Liver (tissue), 9 donors: ENCODE measurements around the gene SLC6A17. TPM values are rescaled to one million over a fixed set of nuclear protein-coding genes. Genes with fewer than 3 reads are reported as not detected.

ENCODE experiments used
- DNase-seq: peaks from one replicate; pipeline ENCODE4 v3.0.0-alpha.2; 2017; ENCODE audit warnings: low spot score
- H3K27ac ChIP-seq, 2 donors: one replicate each; pipeline ENCODE4 v1.7.0; 2013; ENCODE audit warnings: inconsistent platforms in 2 of 2, low read length in 2 of 2, control low read depth in 1 of 2, low read depth in 1 of 2, mild to moderate bottlenecking in 1 of 2
- H3K27me3 ChIP-seq, 4 donors: one replicate each; pipeline versions ENCODE4 v1.6.1 to v1.7.0; 2013; ENCODE audit warnings: low read length in 3 of 4, inconsistent platforms in 1 of 4, mild to moderate bottlenecking in 1 of 4, moderate library complexity in 1 of 4; ENCODE audit not compliant: control insufficient read depth in 4 of 4, insufficient read depth in 4 of 4
- H3K36me3 ChIP-seq, 4 donors: one replicate each; pipeline versions ENCODE4 v1.6.1 to v1.7.0; 2013; ENCODE audit warnings: low read length in 3 of 4, mild to moderate bottlenecking in 3 of 4, low read depth in 1 of 4, moderate library complexity in 1 of 4; ENCODE audit not compliant: control insufficient read depth in 4 of 4, insufficient read depth in 3 of 4
- H3K4me1 ChIP-seq, 4 donors: one replicate each; pipeline versions ENCODE4 v1.6.1 to v1.7.0; 2013; ENCODE audit warnings: low read length in 3 of 4, mild to moderate bottlenecking in 3 of 4, moderate library complexity in 1 of 4; ENCODE audit not compliant: control insufficient read depth in 4 of 4, insufficient read depth in 4 of 4
- H3K4me3 ChIP-seq, 3 donors: one replicate each; pipeline versions ENCODE4 v1.6.1 to v1.7.0; 2013; ENCODE audit warnings: low read length in 3 of 3, control low read depth in 1 of 3, low read depth in 1 of 3, mild to moderate bottlenecking in 1 of 3
- H3K9ac ChIP-seq, 2 donors: one replicate each; pipeline ENCODE4 v1.7.0; 2013; ENCODE audit warnings: low read length in 2 of 2, mild to moderate bottlenecking in 2 of 2, moderate library complexity in 2 of 2, control low read depth in 1 of 2, low read depth in 1 of 2
- H3K9me3 ChIP-seq, 4 donors: one replicate each; pipeline versions ENCODE4 v1.6.1 to v1.7.0; 2013; ENCODE audit warnings: low read length in 3 of 4; ENCODE audit not compliant: control insufficient read depth in 4 of 4
- EGR1 ChIP-seq, 2 donors: IDR thresholded peaks; 2 replicates each; pipeline ENCODE4 v1.6.1; 2016 to 2018; ENCODE audit warnings: antibody characterized with exemption in 2 of 2, low read depth in 2 of 2
- FOXA2 ChIP-seq: IDR thresholded peaks from 2 replicates; pipeline ENCODE4 v1.6.1; 2016; ENCODE audit warnings: antibody characterized with exemption
- GABPA ChIP-seq, 2 donors: IDR thresholded peaks in 1 of 2; conservative IDR thresholded peaks in 1 of 2; 2 replicates each; pipeline ENCODE4 v1.6.1; 2016; ENCODE audit warnings: antibody characterized with exemption in 2 of 2, mild to moderate bottlenecking in 1 of 2, moderate library complexity in 1 of 2
- HNF4A ChIP-seq, 2 donors: conservative IDR thresholded peaks; 2 replicates each; pipeline ENCODE4 v1.6.1; 2016; ENCODE audit warnings: antibody characterized with exemption in 2 of 2, mild to moderate bottlenecking in 2 of 2
- HNF4G ChIP-seq: IDR thresholded peaks from 2 replicates; pipeline ENCODE4 v1.6.1; 2016; ENCODE audit warnings: antibody characterized with exemption
- JUND ChIP-seq, 2 donors: IDR thresholded peaks; 2 replicates each; pipeline ENCODE4 v1.6.1; 2016; ENCODE audit warnings: antibody characterized with exemption in 2 of 2
- NR2F2 ChIP-seq: IDR thresholded peaks from 2 replicates; pipeline ENCODE4 v1.6.1; 2016; ENCODE audit warnings: antibody characterized with exemption
- RAD21 ChIP-seq, 2 donors: IDR thresholded peaks; 2 replicates each; pipeline ENCODE4 v1.6.1; 2016; ENCODE audit warnings: antibody characterized with exemption in 2 of 2, mild to moderate bottlenecking in 2 of 2
- SP1 ChIP-seq: IDR thresholded peaks from 2 replicates; pipeline ENCODE4 v1.6.1; 2018; ENCODE audit warnings: antibody characterized with exemption, mild to moderate bottlenecking
- TAF1 ChIP-seq: conservative IDR thresholded peaks from 2 replicates; pipeline ENCODE4 v1.6.1; 2016; ENCODE audit warnings: antibody characterized with exemption, mild to moderate bottlenecking
- YY1 ChIP-seq: IDR thresholded peaks from 2 replicates; pipeline ENCODE4 v1.6.1; 2016; ENCODE audit warnings: antibody characterized with exemption, mild to moderate bottlenecking
- WGBS: extraction: QIAGEN DNeasy Blood & Tissue Kit; methylation state at CpG from one replicate; pipeline ENCODE4 v1.1.7; 2013; 5-methylcytosine and 5-hydroxymethylcytosine counted together
- polyA plus RNA-seq, 2 donors: library from polyadenylated mRNA; stranded (reverse) in 1 of 2; unstranded in 1 of 2; fragments of 200-250 nt in 1 of 2; fragments of >200 nt in 1 of 2; fragmentation: Nextera tagmentation in 1 of 2; extraction: Ambion mirVana in 1 of 2; gene quantifications; one replicate each; pipeline versions ENCODE4 v1.2.1 to v1.2.3, GENCODE V29; 2013 to 2015
- total RNA-seq, 2 donors: library from RNA; depleted of rRNA; stranded (reverse); fragments of >200 nt; gene quantifications; one replicate each; pipeline ENCODE4 v1.2.3, GENCODE V29; 2014
- TF ChIP-seq, protein P1 (sequence below): IDR thresholded peaks from 2 replicates; pipeline ENCODE4 v1.6.1; 2016; ENCODE audit warnings: antibody characterized with exemption
- TF ChIP-seq, protein P2 (sequence below): IDR thresholded peaks from 2 replicates; pipeline ENCODE4 v1.6.1; 2016; ENCODE audit warnings: antibody characterized with exemption
- TF ChIP-seq, protein P3 (sequence below): IDR thresholded peaks from 2 replicates; pipeline ENCODE4 v1.6.1; 2016; ENCODE audit warnings: antibody characterized with exemption, mild to moderate bottlenecking
- TF ChIP-seq, protein P4 (sequence below): IDR thresholded peaks from 2 replicates; pipeline ENCODE4 v1.6.1; 2016; ENCODE audit warnings: antibody characterized with exemption
- donor health status: healthy.
- donor health status: healthy.
- donor health status: healthy.
- donor health status: healthy.
- donor health status: healthy.

Gene SLC6A17
- total and polyA plus RNA-seq, 4 donors = not detected

DNA sequence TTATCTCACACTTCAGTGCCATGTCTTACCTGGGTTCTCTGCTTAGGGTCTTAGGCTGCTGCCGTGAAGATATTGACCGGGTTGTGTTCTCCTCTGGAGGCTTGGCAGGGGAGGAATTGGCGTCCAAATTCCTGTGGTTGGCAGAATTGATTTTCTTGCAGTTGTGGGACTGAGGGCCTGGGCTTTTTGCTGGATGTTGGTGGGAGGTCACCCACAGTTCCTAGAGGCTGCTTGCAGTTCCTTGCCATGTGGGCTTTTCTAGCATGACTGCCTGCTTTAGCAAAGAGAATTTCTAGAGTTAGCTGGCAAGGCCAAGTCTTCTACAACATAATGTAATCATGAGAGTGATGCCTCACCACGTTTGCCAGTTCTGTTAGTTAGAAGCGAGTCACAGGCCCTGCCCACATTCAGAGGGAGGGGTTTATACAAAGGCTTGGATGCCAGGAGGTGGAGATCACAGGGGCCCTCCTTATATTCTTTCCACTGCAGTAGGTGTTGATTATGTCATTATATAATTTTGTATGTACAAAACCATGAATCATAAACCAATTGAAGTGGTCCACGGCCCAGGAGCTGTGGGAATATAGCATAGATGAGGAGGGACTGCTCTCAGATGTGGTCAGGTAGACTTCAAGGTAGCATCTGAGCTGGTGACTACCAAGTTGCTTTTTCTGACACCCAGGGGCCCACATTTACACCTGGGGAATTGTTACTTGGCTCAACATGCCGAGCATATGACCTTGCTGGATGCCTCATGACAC, 31.5 kb upstream of the SLC6A17 start:
- Histone ChIP-seq H3K9ac (no peak overlapping the region), H3K9me3 (peaks cover 0 to 9% (median 2%) of the 10 kb centered on the region in 4 donors), H3K4me1 (no peaks in the 10 kb centered on the region), H3K36me3 (no peaks in the 10 kb centered on the region), H3K27me3 (peaks cover 0 to 4% (median 0%) of the 10 kb centered on the region in 4 donors), H3K27ac (no peak overlapping the region), H3K4me3 (no peak overlapping the region)
- TF ChIP-seq GABPA (IDR thresholded peaks at IDR 0.05 in 1 of 2, conservative IDR thresholded peaks at IDR 0.05 in 1 of 2) = no peak
- TF ChIP-seq, protein P1, sequence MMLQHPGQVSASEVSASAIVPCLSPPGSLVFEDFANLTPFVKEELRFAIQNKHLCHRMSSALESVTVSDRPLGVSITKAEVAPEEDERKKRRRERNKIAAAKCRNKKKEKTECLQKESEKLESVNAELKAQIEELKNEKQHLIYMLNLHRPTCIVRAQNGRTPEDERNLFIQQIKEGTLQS = no peak
- TF ChIP-seq FOXA2 = no peak
- TF ChIP-seq NR2F2 = no peak
- TF ChIP-seq RAD21 (IDR thresholded peaks at IDR 0.05) = no peak
- no peak for TF ChIP-seq TAF1
- TF ChIP-seq, protein P2, sequence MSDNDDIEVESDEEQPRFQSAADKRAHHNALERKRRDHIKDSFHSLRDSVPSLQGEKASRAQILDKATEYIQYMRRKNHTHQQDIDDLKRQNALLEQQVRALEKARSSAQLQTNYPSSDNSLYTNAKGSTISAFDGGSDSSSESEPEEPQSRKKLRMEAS = no peak
- TF ChIP-seq HNF4G = no peak
- TF ChIP-seq, protein P3, sequence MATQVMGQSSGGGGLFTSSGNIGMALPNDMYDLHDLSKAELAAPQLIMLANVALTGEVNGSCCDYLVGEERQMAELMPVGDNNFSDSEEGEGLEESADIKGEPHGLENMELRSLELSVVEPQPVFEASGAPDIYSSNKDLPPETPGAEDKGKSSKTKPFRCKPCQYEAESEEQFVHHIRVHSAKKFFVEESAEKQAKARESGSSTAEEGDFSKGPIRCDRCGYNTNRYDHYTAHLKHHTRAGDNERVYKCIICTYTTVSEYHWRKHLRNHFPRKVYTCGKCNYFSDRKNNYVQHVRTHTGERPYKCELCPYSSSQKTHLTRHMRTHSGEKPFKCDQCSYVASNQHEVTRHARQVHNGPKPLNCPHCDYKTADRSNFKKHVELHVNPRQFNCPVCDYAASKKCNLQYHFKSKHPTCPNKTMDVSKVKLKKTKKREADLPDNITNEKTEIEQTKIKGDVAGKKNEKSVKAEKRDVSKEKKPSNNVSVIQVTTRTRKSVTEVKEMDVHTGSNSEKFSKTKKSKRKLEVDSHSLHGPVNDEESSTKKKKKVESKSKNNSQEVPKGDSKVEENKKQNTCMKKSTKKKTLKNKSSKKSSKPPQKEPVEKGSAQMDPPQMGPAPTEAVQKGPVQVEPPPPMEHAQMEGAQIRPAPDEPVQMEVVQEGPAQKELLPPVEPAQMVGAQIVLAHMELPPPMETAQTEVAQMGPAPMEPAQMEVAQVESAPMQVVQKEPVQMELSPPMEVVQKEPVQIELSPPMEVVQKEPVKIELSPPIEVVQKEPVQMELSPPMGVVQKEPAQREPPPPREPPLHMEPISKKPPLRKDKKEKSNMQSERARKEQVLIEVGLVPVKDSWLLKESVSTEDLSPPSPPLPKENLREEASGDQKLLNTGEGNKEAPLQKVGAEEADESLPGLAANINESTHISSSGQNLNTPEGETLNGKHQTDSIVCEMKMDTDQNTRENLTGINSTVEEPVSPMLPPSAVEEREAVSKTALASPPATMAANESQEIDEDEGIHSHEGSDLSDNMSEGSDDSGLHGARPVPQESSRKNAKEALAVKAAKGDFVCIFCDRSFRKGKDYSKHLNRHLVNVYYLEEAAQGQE = no peak
- no peak for TF ChIP-seq YY1
- TF ChIP-seq JUND (IDR thresholded peaks at IDR 0.05) = no peak
- TF ChIP-seq SP1 = no peak
- no peak for TF ChIP-seq EGR1 (IDR thresholded peaks at IDR 0.05; ENCODE audit: low read depth in 2 of 2)
- no peak for TF ChIP-seq HNF4A (conservative IDR thresholded peaks at IDR 0.05)
- TF ChIP-seq, protein P4, sequence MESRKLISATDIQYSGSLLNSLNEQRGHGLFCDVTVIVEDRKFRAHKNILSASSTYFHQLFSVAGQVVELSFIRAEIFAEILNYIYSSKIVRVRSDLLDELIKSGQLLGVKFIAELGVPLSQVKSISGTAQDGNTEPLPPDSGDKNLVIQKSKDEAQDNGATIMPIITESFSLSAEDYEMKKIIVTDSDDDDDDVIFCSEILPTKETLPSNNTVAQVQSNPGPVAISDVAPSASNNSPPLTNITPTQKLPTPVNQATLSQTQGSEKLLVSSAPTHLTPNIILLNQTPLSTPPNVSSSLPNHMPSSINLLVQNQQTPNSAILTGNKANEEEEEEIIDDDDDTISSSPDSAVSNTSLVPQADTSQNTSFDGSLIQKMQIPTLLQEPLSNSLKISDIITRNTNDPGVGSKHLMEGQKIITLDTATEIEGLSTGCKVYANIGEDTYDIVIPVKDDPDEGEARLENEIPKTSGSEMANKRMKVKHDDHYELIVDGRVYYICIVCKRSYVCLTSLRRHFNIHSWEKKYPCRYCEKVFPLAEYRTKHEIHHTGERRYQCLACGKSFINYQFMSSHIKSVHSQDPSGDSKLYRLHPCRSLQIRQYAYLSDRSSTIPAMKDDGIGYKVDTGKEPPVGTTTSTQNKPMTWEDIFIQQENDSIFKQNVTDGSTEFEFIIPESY = no peak
- 78% methylated on average over 7 of the region's 7 CpGs for WGBS
- no peak for DNase-seq

DNA sequence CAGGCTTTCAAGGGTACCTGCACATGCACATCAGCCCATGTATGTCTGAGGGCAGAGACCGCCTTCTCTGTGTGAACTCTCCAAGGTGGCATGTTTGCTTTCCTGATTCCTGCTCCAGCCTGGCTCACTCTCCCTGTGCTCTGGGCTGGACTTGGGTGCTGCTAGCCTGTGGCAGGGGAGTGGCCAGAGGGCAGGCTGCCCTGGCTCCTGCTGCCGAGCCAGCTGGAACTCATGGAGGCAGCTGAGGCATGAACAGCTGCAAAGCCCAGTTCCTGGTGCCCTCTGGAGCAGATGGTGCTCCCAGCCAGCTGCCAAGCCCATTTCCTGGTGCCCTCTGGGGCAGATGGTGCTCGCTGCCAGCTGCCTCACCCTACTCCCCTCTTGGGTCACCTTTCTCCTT, 30.5 kb upstream of the SLC6A17 start:
- Histone ChIP-seq H3K9me3 (peaks cover 0 to 10% (median 2%) of the 10 kb centered on the region in 4 donors), H3K9ac (no peak overlapping the region), H3K4me1 (no peaks in the 10 kb centered on the region), H3K36me3 (no peaks in the 10 kb centered on the region), H3K27ac (no peak overlapping the region), H3K27me3 (peaks cover 0 to 4% (median 0%) of the 10 kb centered on the region in 4 donors), H3K4me3 (no peak overlapping the region)
- WGBS = 79% methylated on average over 3 of the region's 3 CpGs
- no peak for DNase-seq
- TF ChIP-seq SP1 (no peak), FOXA2 (no peak)
- TF ChIP-seq, protein P3 = no peak
- TF ChIP-seq, protein P4 = no peak
- TF ChIP-seq, protein P2 = no peak
